PFSK-1 (cell line): Measurements from ENCODE around the gene SYN1.

Experiments
- FOXP2 ChIP-seq: optimal IDR thresholded peaks from 2 replicates; pipeline ENCODE3; 2011; ENCODE audit warnings: borderline replicate concordance, control low read depth, inconsistent platforms; ENCODE audit not compliant: insufficient read depth; ENCODE audit errors: extremely low read length, extremely low read depth
- POLR2AphosphoS5 ChIP-seq: IDR thresholded peaks from 2 replicates; pipeline ENCODE4 v1.6.1; 2012; ENCODE audit warnings: low read depth, mild to moderate bottlenecking, control low read depth, low read length, moderate library complexity
- SIN3A ChIP-seq: IDR thresholded peaks from 2 replicates; pipeline ENCODE4 v1.6.1; 2012; ENCODE audit warnings: mild to moderate bottlenecking, low read length, moderate library complexity, borderline replicate concordance; ENCODE audit not compliant: insufficient read depth
- TAF1 ChIP-seq: IDR thresholded peaks from 2 replicates; pipeline ENCODE4 v1.6.1; 2012; ENCODE audit warnings: low read length, control low read depth, borderline replicate concordance; ENCODE audit not compliant: insufficient read depth
- TF ChIP-seq, protein P1 (sequence below), 2 experiments: IDR thresholded peaks; 2 replicates each; pipeline versions ENCODE4 v1.6.1 to v1.8.0; 2011 to 2012; ENCODE audit warnings: low read depth in 2 of 2, low read length in 2 of 2, control low read depth in 1 of 2, inconsistent platforms in 1 of 2, mild to moderate bottlenecking in 1 of 2, moderate library complexity in 1 of 2; ENCODE audit not compliant: insufficient read depth in 1 of 2

DNA sequence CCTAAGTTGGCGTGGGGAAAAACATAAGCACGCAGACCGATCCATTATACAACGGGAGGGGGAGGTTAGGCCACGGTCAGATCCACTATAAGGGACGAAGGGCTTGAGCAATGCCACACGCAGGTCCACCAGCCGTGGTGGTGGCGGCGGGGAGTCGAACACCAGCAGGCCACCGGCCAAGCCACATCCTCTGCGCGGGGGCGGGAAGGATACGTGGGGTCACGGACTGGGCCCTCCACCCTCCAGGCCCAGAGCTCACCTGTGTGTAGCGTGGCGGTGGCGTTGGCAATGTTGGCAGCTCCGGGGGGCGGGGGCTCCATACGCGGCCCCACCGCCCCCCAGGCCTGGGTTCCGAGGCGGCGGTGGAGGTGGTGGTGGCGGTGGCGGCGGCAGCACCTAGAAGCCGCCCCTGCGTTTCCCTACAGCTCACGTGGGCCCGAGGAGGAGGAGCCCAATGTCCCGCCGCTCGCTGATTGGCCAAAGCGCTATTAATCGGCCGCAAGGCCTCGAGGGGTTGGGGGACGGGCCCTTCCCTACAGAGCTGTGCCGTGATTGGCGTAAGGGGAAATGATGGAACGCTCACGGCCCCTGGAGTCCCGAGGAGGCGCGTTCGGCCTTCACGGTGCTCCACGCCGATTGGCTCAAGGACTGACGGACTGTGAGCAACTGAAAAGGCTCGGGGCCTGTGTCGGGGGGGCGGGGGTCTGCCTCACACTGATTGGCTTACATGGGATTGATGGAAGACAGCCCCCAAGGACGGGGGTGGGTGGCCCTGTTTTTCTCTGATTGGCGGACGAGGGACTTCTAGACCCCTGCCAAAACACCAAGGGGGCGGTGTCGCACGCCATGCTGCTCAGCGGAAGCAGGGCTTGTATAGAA is 30.7 kb upstream of the SYN1 start, which contains the start of gene ELK1:
- TF ChIP-seq POLR2AphosphoS5 (0 out of 2 replicates have a peak, but pooled peaks have one; percentile 16), TAF1 (no peak; the same call in 1 of the 2 replicates), FOXP2 (no peak), SIN3A (peak; percentile 84; the same call in 1 of the 2 replicates)
- TF ChIP-seq, protein P1, sequence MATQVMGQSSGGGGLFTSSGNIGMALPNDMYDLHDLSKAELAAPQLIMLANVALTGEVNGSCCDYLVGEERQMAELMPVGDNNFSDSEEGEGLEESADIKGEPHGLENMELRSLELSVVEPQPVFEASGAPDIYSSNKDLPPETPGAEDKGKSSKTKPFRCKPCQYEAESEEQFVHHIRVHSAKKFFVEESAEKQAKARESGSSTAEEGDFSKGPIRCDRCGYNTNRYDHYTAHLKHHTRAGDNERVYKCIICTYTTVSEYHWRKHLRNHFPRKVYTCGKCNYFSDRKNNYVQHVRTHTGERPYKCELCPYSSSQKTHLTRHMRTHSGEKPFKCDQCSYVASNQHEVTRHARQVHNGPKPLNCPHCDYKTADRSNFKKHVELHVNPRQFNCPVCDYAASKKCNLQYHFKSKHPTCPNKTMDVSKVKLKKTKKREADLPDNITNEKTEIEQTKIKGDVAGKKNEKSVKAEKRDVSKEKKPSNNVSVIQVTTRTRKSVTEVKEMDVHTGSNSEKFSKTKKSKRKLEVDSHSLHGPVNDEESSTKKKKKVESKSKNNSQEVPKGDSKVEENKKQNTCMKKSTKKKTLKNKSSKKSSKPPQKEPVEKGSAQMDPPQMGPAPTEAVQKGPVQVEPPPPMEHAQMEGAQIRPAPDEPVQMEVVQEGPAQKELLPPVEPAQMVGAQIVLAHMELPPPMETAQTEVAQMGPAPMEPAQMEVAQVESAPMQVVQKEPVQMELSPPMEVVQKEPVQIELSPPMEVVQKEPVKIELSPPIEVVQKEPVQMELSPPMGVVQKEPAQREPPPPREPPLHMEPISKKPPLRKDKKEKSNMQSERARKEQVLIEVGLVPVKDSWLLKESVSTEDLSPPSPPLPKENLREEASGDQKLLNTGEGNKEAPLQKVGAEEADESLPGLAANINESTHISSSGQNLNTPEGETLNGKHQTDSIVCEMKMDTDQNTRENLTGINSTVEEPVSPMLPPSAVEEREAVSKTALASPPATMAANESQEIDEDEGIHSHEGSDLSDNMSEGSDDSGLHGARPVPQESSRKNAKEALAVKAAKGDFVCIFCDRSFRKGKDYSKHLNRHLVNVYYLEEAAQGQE (IDR thresholded peaks at IDR 0.05; ENCODE audit: insufficient read depth in 1 of 2, low read depth in 2 of 2, low read length in 2 of 2): no peak
